ENCODE measurements around the gene NELL1.

The NELL1 gene

DNA sequence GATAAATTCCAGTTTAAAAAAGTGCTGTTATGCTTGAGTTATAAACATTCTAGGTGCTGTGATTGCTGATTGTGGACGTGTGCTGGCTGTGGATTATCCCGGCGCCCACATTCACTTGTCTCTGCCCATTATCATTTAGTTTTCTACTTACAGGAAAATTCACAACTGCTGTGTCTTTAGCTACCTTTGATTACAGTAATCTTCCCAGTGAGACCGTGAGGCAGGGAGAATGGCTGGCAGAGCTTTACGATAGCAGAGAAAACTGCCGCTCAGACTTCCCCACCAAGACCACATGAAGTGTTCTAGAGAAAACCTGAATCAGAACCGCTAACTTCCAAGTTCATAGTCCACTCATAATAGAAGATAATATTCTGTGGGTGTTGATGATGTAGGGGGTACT lies 34.6 kb upstream of the NELL1 start:
- Histone ChIP-seq H3K4me3 (ENCODE audit: low read depth in 1 of 2, low read length in 2 of 2) (no peak overlapping the region), H3K27ac (ENCODE audit: low read depth, low read length) (no peak overlapping the region), H3K9ac (ENCODE audit: low read depth in 1 of 2, low read length in 2 of 2) (no peak overlapping the region), H3K9me3 (ENCODE audit: control insufficient read depth in 1 of 2, low read length in 2 of 2) (no peaks in the 10 kb centered on the region), H3K27me3 (ENCODE audit: control insufficient read depth in 1 of 2, insufficient read depth in 2 of 2, low read length in 2 of 2) (peaks cover 0 to 5% of the 10 kb centered on the region in 2 donors), H3K36me3 (ENCODE audit: control insufficient read depth in 1 of 2, insufficient read depth in 2 of 2, low read length in 2 of 2) (no peaks in the 10 kb centered on the region), H3K4me1 (ENCODE audit: control insufficient read depth in 1 of 2, insufficient read depth in 2 of 2, low read length in 2 of 2) (no peaks in the 10 kb centered on the region)

DNA sequence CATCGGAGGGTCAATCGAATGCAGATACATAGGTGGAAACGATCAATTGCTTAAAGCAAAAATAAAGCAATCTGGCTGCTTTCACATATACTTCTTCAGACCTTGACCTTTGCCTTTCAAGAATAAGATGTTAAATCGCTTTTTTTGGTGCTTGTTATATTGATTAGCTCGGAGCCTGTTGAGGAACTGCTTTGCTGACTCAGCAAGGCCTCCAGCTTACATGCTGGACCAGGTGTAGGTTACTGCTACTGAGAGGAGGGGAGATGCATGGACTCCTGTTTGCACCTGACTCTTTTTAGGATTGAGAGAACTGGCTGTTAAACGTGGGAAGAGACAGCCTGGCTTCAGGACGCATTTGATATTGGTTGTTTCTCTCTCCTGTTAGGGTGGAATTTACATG lies 31.3 kb upstream of the NELL1 start:
- Histone ChIP-seq H3K27me3 (ENCODE audit: control insufficient read depth in 1 of 2, insufficient read depth in 2 of 2, low read length in 2 of 2) (peaks cover 0 to 5% of the 10 kb centered on the region in 2 donors), H3K36me3 (ENCODE audit: control insufficient read depth in 1 of 2, insufficient read depth in 2 of 2, low read length in 2 of 2) (no peaks in the 10 kb centered on the region), H3K4me3 (ENCODE audit: low read depth in 1 of 2, low read length in 2 of 2) (no peak overlapping the region), H3K4me1 (ENCODE audit: control insufficient read depth in 1 of 2, insufficient read depth in 2 of 2, low read length in 2 of 2) (no peaks in the 10 kb centered on the region), H3K27ac (ENCODE audit: low read depth, low read length) (no peak overlapping the region), H3K9me3 (ENCODE audit: control insufficient read depth in 1 of 2, low read length in 2 of 2) (no peaks in the 10 kb centered on the region), H3K9ac (ENCODE audit: low read depth in 1 of 2, low read length in 2 of 2) (no peak overlapping the region)

DNA sequence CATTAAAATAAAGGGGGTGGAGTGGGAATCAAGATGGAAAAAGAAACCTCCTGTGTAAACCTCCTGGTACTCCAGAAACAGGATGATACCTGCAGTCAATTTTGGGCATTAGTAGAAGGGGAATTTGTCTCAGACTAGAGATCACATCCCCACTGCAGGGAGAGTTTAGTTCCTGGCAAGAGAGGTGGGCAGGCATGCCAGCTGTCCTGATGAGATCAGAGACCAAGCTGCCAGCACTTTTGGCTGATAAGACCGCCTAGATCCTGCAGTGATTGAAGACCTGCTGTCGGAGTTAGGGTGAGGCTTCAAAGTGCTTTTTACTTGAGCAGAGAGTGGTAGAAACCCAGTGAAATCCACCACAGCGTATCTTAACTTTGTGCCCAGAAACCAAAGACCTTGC lies 29.7 kb upstream of the NELL1 start:
- Histone ChIP-seq H3K36me3 (ENCODE audit: control insufficient read depth in 1 of 2, insufficient read depth in 2 of 2, low read length in 2 of 2) (no peaks in the 10 kb centered on the region), H3K4me3 (ENCODE audit: low read depth in 1 of 2, low read length in 2 of 2) (no peak overlapping the region), H3K27me3 (ENCODE audit: control insufficient read depth in 1 of 2, insufficient read depth in 2 of 2, low read length in 2 of 2) (peaks cover 0 to 5% of the 10 kb centered on the region in 2 donors), H3K9me3 (ENCODE audit: control insufficient read depth in 1 of 2, low read length in 2 of 2) (no peaks in the 10 kb centered on the region), H3K9ac (ENCODE audit: low read depth in 1 of 2, low read length in 2 of 2) (no peak overlapping the region), H3K27ac (ENCODE audit: low read depth, low read length) (no peak overlapping the region), H3K4me1 (ENCODE audit: control insufficient read depth in 1 of 2, insufficient read depth in 2 of 2, low read length in 2 of 2) (no peaks in the 10 kb centered on the region)

DNA sequence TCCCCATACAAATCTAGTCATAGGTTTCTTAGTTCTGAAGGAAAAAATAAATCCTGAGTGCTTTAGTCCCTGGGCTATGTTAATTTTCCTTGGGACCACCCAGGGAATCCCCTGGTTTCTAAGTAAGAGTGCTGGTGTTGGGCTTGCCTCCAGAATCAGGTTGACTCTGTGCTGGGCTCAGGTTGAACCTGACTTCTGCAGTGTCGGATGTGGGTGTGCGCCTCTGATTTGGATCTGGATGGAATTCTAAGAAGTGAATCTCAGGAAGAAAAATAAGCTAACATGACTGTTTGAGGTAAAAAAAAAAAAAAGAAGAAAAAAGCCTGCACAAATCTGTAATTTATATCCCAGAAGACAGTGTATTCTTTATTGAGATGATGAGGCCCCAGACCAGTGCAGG lies 29.0 kb upstream of the NELL1 start:
- Histone ChIP-seq H3K9me3 (ENCODE audit: control insufficient read depth in 1 of 2, low read length in 2 of 2) (no peaks in the 10 kb centered on the region), H3K4me3 (ENCODE audit: low read depth in 1 of 2, low read length in 2 of 2) (no peak overlapping the region), H3K27ac (ENCODE audit: low read depth, low read length) (no peak overlapping the region), H3K9ac (ENCODE audit: low read depth in 1 of 2, low read length in 2 of 2) (no peak overlapping the region), H3K27me3 (ENCODE audit: control insufficient read depth in 1 of 2, insufficient read depth in 2 of 2, low read length in 2 of 2) (peaks cover 0 to 5% of the 10 kb centered on the region in 2 donors), H3K4me1 (ENCODE audit: control insufficient read depth in 1 of 2, insufficient read depth in 2 of 2, low read length in 2 of 2) (no peaks in the 10 kb centered on the region), H3K36me3 (ENCODE audit: control insufficient read depth in 1 of 2, insufficient read depth in 2 of 2, low read length in 2 of 2) (no peaks in the 10 kb centered on the region)

DNA sequence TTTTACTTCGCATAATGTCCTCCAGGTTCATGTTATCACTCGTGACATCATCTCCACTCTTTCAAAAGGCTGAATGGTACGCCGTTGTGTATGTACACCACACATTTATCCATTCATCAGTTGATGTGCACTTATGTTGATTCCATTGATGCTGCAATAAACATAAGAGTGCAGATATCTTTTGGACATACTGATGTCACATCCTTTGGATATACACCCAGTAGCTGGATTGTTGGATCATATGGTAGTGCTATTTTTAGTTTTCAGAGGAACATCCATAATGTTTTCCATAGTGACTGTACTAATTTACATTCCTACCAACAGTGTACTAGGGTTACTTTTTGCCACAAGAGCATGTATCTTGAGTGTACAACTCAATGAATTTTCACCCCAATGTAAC lies 25.0 kb upstream of the NELL1 start:
- Histone ChIP-seq H3K9me3 (ENCODE audit: control insufficient read depth in 1 of 2, low read length in 2 of 2) (no peaks in the 10 kb centered on the region), H3K36me3 (ENCODE audit: control insufficient read depth in 1 of 2, insufficient read depth in 2 of 2, low read length in 2 of 2) (no peaks in the 10 kb centered on the region), H3K4me3 (ENCODE audit: low read depth in 1 of 2, low read length in 2 of 2) (no peak overlapping the region), H3K27ac (ENCODE audit: low read depth, low read length) (no peak overlapping the region), H3K27me3 (ENCODE audit: control insufficient read depth in 1 of 2, insufficient read depth in 2 of 2, low read length in 2 of 2) (peaks cover 0 to 3% of the 10 kb centered on the region in 2 donors), H3K9ac (ENCODE audit: low read depth in 1 of 2, low read length in 2 of 2) (no peak overlapping the region), H3K4me1 (ENCODE audit: control insufficient read depth in 1 of 2, insufficient read depth in 2 of 2, low read length in 2 of 2) (no peaks in the 10 kb centered on the region)

DNA sequence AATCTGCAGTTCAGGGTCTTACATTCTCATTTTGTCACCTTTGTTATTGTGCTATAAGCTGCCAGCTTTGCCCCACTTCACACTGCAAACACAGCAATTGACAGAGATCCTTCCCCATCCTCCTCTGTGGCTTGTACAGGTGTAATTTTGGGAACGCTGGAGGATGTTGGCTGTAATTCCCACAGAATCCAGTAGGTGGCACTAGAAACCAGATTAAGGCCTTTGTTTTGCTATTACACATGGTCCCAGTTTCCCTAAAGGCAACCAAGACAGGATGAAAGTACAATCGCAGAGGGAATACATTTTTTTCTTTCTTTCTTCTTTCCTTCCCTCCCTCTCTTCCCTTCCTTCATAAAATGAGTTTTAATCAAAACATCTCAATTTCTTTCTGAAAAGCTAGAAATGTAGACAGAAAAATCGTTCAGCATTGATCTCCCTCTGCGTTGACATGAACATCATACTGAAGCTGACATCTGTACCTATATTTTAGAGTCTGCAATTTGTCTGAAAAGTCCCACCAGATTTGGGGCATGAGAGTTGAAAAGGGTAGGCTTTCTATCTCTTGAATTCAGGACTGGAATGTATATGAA lies 21.3 kb upstream of the NELL1 start:
- H3K4me1 ChIP-seq (ENCODE audit: control insufficient read depth in 1 of 2, insufficient read depth in 2 of 2, low read length in 2 of 2) = no peaks in the 10 kb centered on the region
- no peak overlapping the region for H3K27ac ChIP-seq (ENCODE audit: low read depth, low read length)
- H3K9me3 ChIP-seq (ENCODE audit: control insufficient read depth in 1 of 2, low read length in 2 of 2) = no peaks in the 10 kb centered on the region
- peaks cover 0 to 3% of the 10 kb centered on the region in 2 donors for H3K27me3 ChIP-seq (ENCODE audit: control insufficient read depth in 1 of 2, insufficient read depth in 2 of 2, low read length in 2 of 2)
- no peak overlapping the region for H3K9ac ChIP-seq (ENCODE audit: low read depth in 1 of 2, low read length in 2 of 2)
- no peaks in the 10 kb centered on the region for H3K36me3 ChIP-seq (ENCODE audit: control insufficient read depth in 1 of 2, insufficient read depth in 2 of 2, low read length in 2 of 2)
- H3K4me3 ChIP-seq (ENCODE audit: low read depth in 1 of 2, low read length in 2 of 2) = no peak overlapping the region

DNA sequence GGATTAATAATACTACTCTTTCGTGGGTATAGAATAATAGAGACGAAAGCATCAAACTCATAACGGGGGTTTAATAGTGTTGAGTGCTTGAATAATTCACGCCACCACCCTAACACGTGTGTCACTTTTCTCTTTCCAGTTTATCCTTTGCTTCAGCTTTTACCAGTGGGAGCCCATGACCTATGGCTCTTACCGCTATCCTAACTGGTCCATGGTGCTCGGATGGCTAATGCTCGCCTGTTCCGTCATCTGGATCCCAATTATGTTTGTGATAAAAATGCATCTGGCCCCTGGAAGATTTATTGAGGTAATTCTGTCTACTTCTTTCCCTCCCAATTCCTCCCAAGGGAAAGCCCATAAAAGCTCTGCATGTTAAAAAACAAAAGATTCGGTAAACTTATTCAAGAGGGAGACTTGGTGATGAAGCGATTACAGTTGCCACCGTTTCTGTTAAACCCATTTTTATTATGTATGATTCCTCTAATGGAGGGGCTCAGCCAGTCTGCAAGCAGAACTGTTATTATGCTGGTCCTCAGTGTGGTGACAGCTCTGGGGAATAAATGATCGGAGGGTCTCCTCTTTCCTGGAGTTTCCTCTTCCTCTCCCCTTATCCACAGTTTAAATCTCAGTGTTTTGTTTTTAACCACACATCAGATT lies 17.1 kb upstream of the NELL1 start:
- Histone ChIP-seq H3K4me1 (ENCODE audit: control insufficient read depth in 1 of 2, insufficient read depth in 2 of 2, low read length in 2 of 2) (no peaks in the 10 kb centered on the region), H3K9ac (ENCODE audit: low read depth in 1 of 2, low read length in 2 of 2) (no peak overlapping the region), H3K36me3 (ENCODE audit: control insufficient read depth in 1 of 2, insufficient read depth in 2 of 2, low read length in 2 of 2) (no peaks in the 10 kb centered on the region), H3K4me3 (ENCODE audit: low read depth in 1 of 2, low read length in 2 of 2) (no peak overlapping the region), H3K27me3 (ENCODE audit: control insufficient read depth in 1 of 2, insufficient read depth in 2 of 2, low read length in 2 of 2) (peaks cover 0 to 3% of the 10 kb centered on the region in 2 donors), H3K9me3 (ENCODE audit: control insufficient read depth in 1 of 2, low read length in 2 of 2) (no peaks in the 10 kb centered on the region), H3K27ac (ENCODE audit: low read depth, low read length) (no peak overlapping the region)

DNA sequence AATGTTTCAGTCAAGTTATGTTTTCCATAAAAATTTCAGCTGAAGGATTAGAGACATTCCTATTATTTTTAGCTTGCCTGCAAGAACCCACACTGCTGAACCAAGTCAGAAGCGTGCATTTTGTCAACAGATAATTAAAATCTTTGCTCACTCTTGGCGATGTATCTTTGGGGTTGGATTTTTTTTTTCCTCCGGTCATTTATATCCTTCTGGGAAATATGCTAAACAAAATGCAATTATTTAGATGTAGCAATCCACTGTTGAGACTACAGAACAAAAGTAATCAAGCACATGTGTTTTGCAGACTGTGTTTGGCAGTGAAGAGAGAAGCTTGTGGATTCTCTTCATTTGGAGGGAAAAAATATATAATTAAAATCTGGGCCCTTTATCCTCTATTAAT lies 15.3 kb upstream of the NELL1 start:
- no peaks in the 10 kb centered on the region for H3K27me3 ChIP-seq (ENCODE audit: control insufficient read depth in 1 of 2, insufficient read depth in 2 of 2, low read length in 2 of 2)
- no peaks in the 10 kb centered on the region for H3K9me3 ChIP-seq (ENCODE audit: control insufficient read depth in 1 of 2, low read length in 2 of 2)
- H3K4me1 ChIP-seq (ENCODE audit: control insufficient read depth in 1 of 2, insufficient read depth in 2 of 2, low read length in 2 of 2) = no peaks in the 10 kb centered on the region
- no peak overlapping the region for H3K9ac ChIP-seq (ENCODE audit: low read depth in 1 of 2, low read length in 2 of 2)
- no peak overlapping the region for H3K4me3 ChIP-seq (ENCODE audit: low read depth in 1 of 2, low read length in 2 of 2)
- no peaks in the 10 kb centered on the region for H3K36me3 ChIP-seq (ENCODE audit: control insufficient read depth in 1 of 2, insufficient read depth in 2 of 2, low read length in 2 of 2)
- no peak overlapping the region for H3K27ac ChIP-seq (ENCODE audit: low read depth, low read length)

DNA sequence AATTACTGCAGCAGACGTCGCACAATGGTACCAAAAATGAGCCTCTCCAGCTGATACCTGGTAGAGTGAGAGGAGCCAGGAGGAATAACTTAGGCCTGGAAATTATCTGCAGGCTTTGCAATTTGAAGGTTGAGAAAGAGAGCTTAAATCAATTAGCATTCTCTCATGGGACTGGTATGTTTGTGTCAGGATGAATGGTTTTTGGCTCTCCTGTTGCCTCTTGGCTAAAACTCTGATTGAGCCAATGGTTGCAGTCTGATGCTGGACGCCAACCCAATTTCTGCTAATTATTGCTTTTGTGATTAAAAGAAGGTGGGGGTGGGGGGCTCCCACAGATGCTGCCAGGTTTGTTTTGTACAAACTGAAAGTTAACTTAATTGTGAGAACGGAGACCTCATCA lies 12.5 kb upstream of the NELL1 start:
- Histone ChIP-seq H3K27me3 (ENCODE audit: control insufficient read depth in 1 of 2, insufficient read depth in 2 of 2, low read length in 2 of 2) (no peaks in the 10 kb centered on the region), H3K9me3 (ENCODE audit: control insufficient read depth in 1 of 2, low read length in 2 of 2) (peaks cover 0 to 1% of the 10 kb centered on the region in 2 donors), H3K4me3 (ENCODE audit: low read depth in 1 of 2, low read length in 2 of 2) (no peak overlapping the region), H3K9ac (ENCODE audit: low read depth in 1 of 2, low read length in 2 of 2) (no peak overlapping the region), H3K36me3 (ENCODE audit: control insufficient read depth in 1 of 2, insufficient read depth in 2 of 2, low read length in 2 of 2) (no peaks in the 10 kb centered on the region), H3K4me1 (ENCODE audit: control insufficient read depth in 1 of 2, insufficient read depth in 2 of 2, low read length in 2 of 2) (no peaks in the 10 kb centered on the region), H3K27ac (ENCODE audit: low read depth, low read length) (no peak overlapping the region)

DNA sequence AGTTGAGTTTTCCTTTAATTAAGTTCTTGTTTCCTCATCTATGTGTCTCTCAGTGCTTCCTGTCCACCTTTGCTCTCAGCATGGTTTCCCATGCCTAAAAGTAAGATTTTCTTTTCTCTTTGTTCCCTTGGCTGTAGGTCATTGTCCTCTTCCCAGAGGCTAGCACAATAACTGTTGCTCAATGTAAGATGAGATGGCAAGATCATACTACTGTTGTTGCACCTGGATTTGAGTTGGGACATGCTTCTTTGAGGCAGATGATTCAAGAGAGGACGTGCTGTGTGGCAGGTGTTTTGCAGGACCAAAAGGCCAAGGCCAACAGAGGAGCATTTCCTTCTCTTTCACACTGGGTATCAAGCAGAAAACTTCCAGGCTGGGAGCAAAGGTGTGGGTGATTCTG lies 11.3 kb upstream of the NELL1 start:
- no peak overlapping the region for H3K9ac ChIP-seq (ENCODE audit: low read depth in 1 of 2, low read length in 2 of 2)
- H3K4me1 ChIP-seq (ENCODE audit: control insufficient read depth in 1 of 2, insufficient read depth in 2 of 2, low read length in 2 of 2) = no peaks in the 10 kb centered on the region
- H3K27me3 ChIP-seq (ENCODE audit: control insufficient read depth in 1 of 2, insufficient read depth in 2 of 2, low read length in 2 of 2) = no peaks in the 10 kb centered on the region
- H3K4me3 ChIP-seq (ENCODE audit: low read depth in 1 of 2, low read length in 2 of 2) = no peak overlapping the region
- no peak overlapping the region for H3K27ac ChIP-seq (ENCODE audit: low read depth, low read length)
- no peaks in the 10 kb centered on the region for H3K36me3 ChIP-seq (ENCODE audit: control insufficient read depth in 1 of 2, insufficient read depth in 2 of 2, low read length in 2 of 2)
- H3K9me3 ChIP-seq (ENCODE audit: control insufficient read depth in 1 of 2, low read length in 2 of 2) = peaks cover 0 to 1% of the 10 kb centered on the region in 2 donors

All from duodenal mucosa (tissue), 2 donors.